CD4-positive, alpha-beta memory T cell (primary cell): Measurements from ENCODE around the gene SLC44A1. TPM values are rescaled to one million over a fixed set of nuclear protein-coding genes. Genes with fewer than 3 reads are reported as not detected.

Experiments
- CTCF ChIA-PET: fragments of 350-600 bp; sonication (Branson Sonifier 250); formaldehyde crosslinking; loops from one replicate; lab custom pipeline; 2021; ENCODE audit warnings: inconsistent platforms; ENCODE audit not compliant: partially characterized antibody; lab: Charles Lee
- POLR2A ChIA-PET: fragments of 350-600 bp; sonication (Branson Sonifier 250); formaldehyde crosslinking; loops from one replicate; lab custom pipeline; 2021; ENCODE audit not compliant: partially characterized antibody; lab: Charles Lee
- DNase-seq, 5 donors: peaks; one replicate each; pipeline versions ENCODE4 v3.0.0 to v3.0.0-alpha.2; 2020 to 2022; ENCODE audit warnings: mixed read lengths in 1 of 5
- H3K27ac ChIP-seq: one replicate; pipeline ENCODE4 v1.7.0; 2013; ENCODE audit warnings: low read depth, low read length
- H3K27me3 ChIP-seq: 2 replicates; pipeline ENCODE4 v1.7.0; 2013; ENCODE audit warnings: mild to moderate bottlenecking, low read length, moderate library complexity; ENCODE audit not compliant: insufficient read depth
- H3K36me3 ChIP-seq: 2 replicates; pipeline ENCODE4 v1.7.0; 2013; ENCODE audit warnings: mild to moderate bottlenecking, low read length, moderate library complexity; ENCODE audit not compliant: insufficient read depth
- H3K4me1 ChIP-seq: 2 replicates; pipeline ENCODE4 v1.7.0; 2013; ENCODE audit warnings: mild to moderate bottlenecking, low read length, moderate library complexity; ENCODE audit not compliant: insufficient read depth
- H3K4me3 ChIP-seq, 2 donors: one replicate each; pipeline ENCODE4 v1.7.0; 2013; ENCODE audit warnings: low read length in 2 of 2, mild to moderate bottlenecking in 1 of 2
- H3K9me3 ChIP-seq, 2 donors: one replicate each; pipeline ENCODE4 v1.7.0; 2013; ENCODE audit warnings: low read length in 2 of 2, control low read depth in 1 of 2; ENCODE audit not compliant: control insufficient read depth in 1 of 2
- H3K27ac Mint-ChIP-seq, 7 donors: one replicate each; pipeline ENCODE4 v1.8.0; 2020 to 2021; ENCODE audit warnings: mixed read lengths in 7 of 7, mild to moderate bottlenecking in 6 of 7, inconsistent platforms in 3 of 7, moderate library complexity in 3 of 7
- H3K27me3 Mint-ChIP-seq, 2 donors: one replicate each; pipeline ENCODE4 v1.8.0; 2020 to 2021; ENCODE audit warnings: mixed read lengths in 2 of 2
- H3K36me3 Mint-ChIP-seq, 2 donors: one replicate each; pipeline ENCODE4 v1.8.0; 2020 to 2021; ENCODE audit warnings: mixed read lengths in 2 of 2, inconsistent platforms in 1 of 2, mild to moderate bottlenecking in 1 of 2
- H3K4me1 Mint-ChIP-seq, 4 donors: one replicate each; pipeline ENCODE4 v1.8.0; 2020 to 2021; ENCODE audit warnings: mixed read lengths in 4 of 4, mild to moderate bottlenecking in 1 of 4
- H3K4me3 Mint-ChIP-seq, 8 donors: one replicate each; pipeline ENCODE4 v1.8.0; 2020 to 2021; ENCODE audit warnings: mixed read lengths in 8 of 8, mild to moderate bottlenecking in 7 of 8, moderate library complexity in 6 of 8, inconsistent platforms in 3 of 8
- H3K9me3 Mint-ChIP-seq, 8 donors: one replicate each; pipeline ENCODE4 v1.8.0; 2020 to 2021; ENCODE audit warnings: mixed read lengths in 8 of 8, mild to moderate bottlenecking in 5 of 8, inconsistent platforms in 3 of 8, moderate library complexity in 1 of 8
- intact Hi-C: fragments of 100-400 bp; cut with micrococcal nuclease; formaldehyde crosslinking; loops from one replicate; pipeline ENCODE4 v1.15.1; 2023
- polyA plus RNA-seq, 2 donors: library from polyadenylated mRNA; unstranded; fragments of 300-500 nt; fragmentation: Illumina TruSeq; gene quantifications; one replicate each; pipeline ENCODE4 v1.2.3, GENCODE V29; 2021
- total RNA-seq, 2 experiments: library from RNA; stranded (reverse); gene quantifications; one replicate each; pipeline ENCODE4 v1.2.3, GENCODE V29; 2021

Gene SLC44A1
- total and polyA plus RNA-seq, 4 experiments from 2014 or later, result 13.7 to 33.3 (median 17.4) TPM

DNA sequence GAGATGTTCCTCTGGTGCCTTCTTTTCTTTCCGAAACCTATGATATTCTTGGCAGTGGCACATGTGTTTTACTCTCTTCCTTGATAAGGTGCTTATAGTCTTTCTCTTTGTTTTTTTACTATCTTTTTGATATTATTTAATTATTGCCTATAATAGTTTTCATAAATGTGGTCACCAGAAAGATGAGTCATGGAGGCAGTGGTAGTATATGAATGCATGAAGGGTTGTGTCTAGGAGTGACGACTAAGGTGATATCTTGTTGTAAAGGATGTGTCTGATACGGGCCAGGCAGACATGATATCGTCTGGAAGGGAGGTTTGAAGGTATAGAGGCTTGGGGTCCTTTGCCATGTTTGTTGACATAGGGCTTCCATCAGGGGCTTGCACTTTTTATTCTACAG is 36.8 kb downstream of the SLC44A1 start:
- Histone ChIP-seq H3K27me3 (no peaks in the 10 kb centered on the region), H3K9me3 (no peaks in the 10 kb centered on the region), H3K27ac (no peak overlapping the region), H3K36me3 (no peaks in the 10 kb centered on the region), H3K4me1 (no peaks in the 10 kb centered on the region), H3K4me3 (no peak overlapping the region)
- H3K27ac Mint-ChIP-seq, result no peak overlapping the region
- no peaks in the 10 kb centered on the region for H3K9me3 Mint-ChIP-seq
- H3K36me3 Mint-ChIP-seq, result peaks cover 0 to 7% of the 10 kb centered on the region in 2 donors
- peaks cover 0 to 14% (median 7%) of the 10 kb centered on the region in 4 donors for H3K4me1 Mint-ChIP-seq
- DNase-seq, result no peak
- intact Hi-C loops, result no loop called here
- no peaks in the 10 kb centered on the region for H3K27me3 Mint-ChIP-seq
- ChIA-PET CTCF (interaction anchor here (0.9 kb wide), 1 partner anchor 134 kb away, joined by 5 read pairs; no protein-coding TSS in a partner anchor), POLR2A (no interaction called here)
- no peak overlapping the region for H3K4me3 Mint-ChIP-seq

DNA sequence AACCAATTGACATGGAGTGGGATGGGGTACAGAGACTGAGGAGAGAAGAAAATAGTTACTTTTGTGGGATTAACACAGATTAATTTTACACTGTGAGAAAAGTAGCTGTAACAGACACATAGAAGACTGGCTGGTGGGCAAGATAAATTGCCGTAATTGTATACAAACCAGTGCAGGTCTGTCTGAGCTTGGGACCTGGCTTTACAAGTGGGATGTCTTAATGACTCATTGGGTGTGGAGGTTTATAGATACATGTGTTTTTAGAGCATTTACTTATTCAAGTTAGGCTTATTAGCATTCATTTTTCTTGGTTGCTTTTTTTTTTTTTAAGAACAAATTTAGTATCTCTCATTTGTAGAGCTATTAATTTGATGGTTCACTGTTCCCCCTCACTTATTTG is 37.5 kb downstream of the SLC44A1 start:
- no peak overlapping the region for H3K4me3 ChIP-seq
- Mint-ChIP-seq H3K4me1 (peaks cover 0 to 10% (median 6%) of the 10 kb centered on the region in 4 donors), H3K4me3 (no peak overlapping the region), H3K27me3 (no peaks in the 10 kb centered on the region), H3K9me3 (no peaks in the 10 kb centered on the region), H3K36me3 (peaks cover 0 to 5% of the 10 kb centered on the region in 2 donors), H3K27ac (no peak overlapping the region)
- H3K27me3 ChIP-seq, result no peaks in the 10 kb centered on the region
- ChIA-PET CTCF (interaction anchor here (0.9 kb wide), 1 partner anchor 134 kb away, joined by 5 read pairs; no protein-coding TSS in a partner anchor), POLR2A (no interaction called here)
- H3K27ac ChIP-seq, result no peak overlapping the region
- DNase-seq, result no peak
- no peaks in the 10 kb centered on the region for H3K4me1 ChIP-seq
- H3K36me3 ChIP-seq, result no peaks in the 10 kb centered on the region
- intact Hi-C loops, result no loop called here
- H3K9me3 ChIP-seq, result no peaks in the 10 kb centered on the region

- Histone ChIP-seq H3K9me3 (no peaks in the 10 kb centered on the region), H3K36me3 (no peaks in the 10 kb centered on the region), H3K4me3 (no peak overlapping the region), H3K27ac (no peak overlapping the region), H3K4me1 (no peaks in the 10 kb centered on the region), H3K27me3 (no peaks in the 10 kb centered on the region)
- Mint-ChIP-seq H3K9me3 (no peaks in the 10 kb centered on the region), H3K36me3 (peaks cover 0 to 5% of the 10 kb centered on the region in 2 donors), H3K27ac (no peak overlapping the region), H3K27me3 (no peaks in the 10 kb centered on the region), H3K4me1 (peaks cover 0 to 10% (median 6%) of the 10 kb centered on the region in 4 donors), H3K4me3 (no peak overlapping the region)
- POLR2A ChIA-PET, result no interaction called here
- intact Hi-C loops, result no loop called here
- DNase-seq, result no peak
- CTCF ChIA-PET, result interaction anchor here (1.5 kb wide), 1 partner anchor 22 kb away, joined by 3 read pairs; no protein-coding TSS in a partner anchor
Observed at GRCh38 chr9:105282870-105283621, 38.6 kb downstream of the SLC44A1 start.

- Mint-ChIP-seq H3K4me1 (peaks cover 0 to 10% (median 6%) of the 10 kb centered on the region in 4 donors), H3K36me3 (peaks cover 0 to 6% of the 10 kb centered on the region in 2 donors), H3K27me3 (no peaks in the 10 kb centered on the region), H3K4me3 (no peak overlapping the region), H3K27ac (no peak overlapping the region), H3K9me3 (no peaks in the 10 kb centered on the region)
- Histone ChIP-seq H3K27ac (no peak overlapping the region), H3K36me3 (no peaks in the 10 kb centered on the region), H3K9me3 (no peaks in the 10 kb centered on the region), H3K4me3 (no peak overlapping the region), H3K27me3 (no peaks in the 10 kb centered on the region), H3K4me1 (no peaks in the 10 kb centered on the region)
- intact Hi-C loops, result no loop called here
- CTCF ChIA-PET, result interaction anchor here (0.7 to 1.5 kb wide), 3 partner anchors 23 to 538 kb away, joined by 3 to 4 read pairs (median 3); no protein-coding TSS in a partner anchor
- no peak for DNase-seq
- POLR2A ChIA-PET, result no interaction called here
Observed at GRCh38 chr9:105283795-105284194, 39.3 kb downstream of the SLC44A1 start.

GRCh38 chr9:105284463-105284862 is 40.0 kb downstream of the SLC44A1 start:
- peaks cover 0 to 11% of the 10 kb centered on the region in 2 donors for H3K36me3 Mint-ChIP-seq
- Histone ChIP-seq H3K27me3 (no peaks in the 10 kb centered on the region), H3K9me3 (no peaks in the 10 kb centered on the region), H3K27ac (no peak overlapping the region), H3K4me3 (no peak overlapping the region), H3K36me3 (no peaks in the 10 kb centered on the region), H3K4me1 (no peaks in the 10 kb centered on the region)
- CTCF ChIA-PET, result interaction anchor here (0.7 to 1.5 kb wide), 3 partner anchors 24 to 539 kb away, joined by 3 to 4 read pairs (median 3); no protein-coding TSS in a partner anchor
- intact Hi-C loops, result no loop called here
- H3K4me1 Mint-ChIP-seq, result peaks cover 0 to 10% (median 6%) of the 10 kb centered on the region in 4 donors
- no peak overlapping the region for H3K27ac Mint-ChIP-seq
- no peak for DNase-seq
- no peak overlapping the region for H3K4me3 Mint-ChIP-seq
- POLR2A ChIA-PET, result no interaction called here
- no peaks in the 10 kb centered on the region for H3K27me3 Mint-ChIP-seq
- H3K9me3 Mint-ChIP-seq, result no peaks in the 10 kb centered on the region

- CTCF ChIA-PET, result no interaction called here
- intact Hi-C loops, result no loop called here
Observed at GRCh38 chr9:105286098-105286497, 41.6 kb downstream of the SLC44A1 start.

DNA sequence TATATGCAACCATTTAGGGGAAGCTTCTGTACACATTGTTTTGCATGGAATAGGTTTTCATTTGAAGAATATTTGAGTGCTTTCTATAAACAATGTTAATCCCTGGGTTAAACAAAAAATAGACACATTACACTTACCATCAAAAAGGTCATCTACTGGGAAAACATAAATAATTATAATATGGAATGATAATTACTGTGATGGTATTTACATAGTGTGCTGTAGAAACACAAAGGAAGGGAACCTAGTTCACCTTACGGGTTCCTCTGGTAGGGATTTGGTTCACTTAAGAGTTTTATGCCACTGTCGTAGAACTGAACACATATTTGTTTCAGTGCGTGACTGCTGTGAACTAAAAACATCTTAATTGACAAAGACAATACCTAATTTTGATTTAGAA is 44.9 kb downstream of the SLC44A1 start:
- CTCF ChIA-PET, result no interaction called here
- intact Hi-C loops, result no loop called here
- H3K9me3 ChIP-seq, result no peaks in the 10 kb centered on the region
- H3K4me1 ChIP-seq, result no peaks in the 10 kb centered on the region
- Mint-ChIP-seq H3K27me3 (no peaks in the 10 kb centered on the region), H3K4me1 (peaks cover 0 to 6% (median 3%) of the 10 kb centered on the region in 4 donors), H3K27ac (no peak overlapping the region), H3K4me3 (no peak overlapping the region), H3K9me3 (no peaks in the 10 kb centered on the region), H3K36me3 (peaks cover 0 to 6% of the 10 kb centered on the region in 2 donors)
- no peaks in the 10 kb centered on the region for H3K27me3 ChIP-seq
- H3K36me3 ChIP-seq, result no peaks in the 10 kb centered on the region
- no peak for DNase-seq
- POLR2A ChIA-PET, result no interaction called here
- no peak overlapping the region for H3K27ac ChIP-seq
- H3K4me3 ChIP-seq, result no peak overlapping the region

More at GRCh38 chr9:105286098-105286497, 41.6 kb downstream of the SLC44A1 start:
- Mint-ChIP-seq H3K27ac (no peak overlapping the region), H3K4me1 (peaks cover 0 to 10% (median 6%) of the 10 kb centered on the region in 4 donors), H3K4me3 (no peak overlapping the region), H3K36me3 (peaks cover 0 to 11% of the 10 kb centered on the region in 2 donors), H3K9me3 (no peaks in the 10 kb centered on the region), H3K27me3 (no peaks in the 10 kb centered on the region)
- H3K36me3 ChIP-seq, result no peaks in the 10 kb centered on the region
- no peak overlapping the region for H3K4me3 ChIP-seq
- no peak for DNase-seq
- H3K4me1 ChIP-seq, result no peaks in the 10 kb centered on the region
- H3K9me3 ChIP-seq, result no peaks in the 10 kb centered on the region
- POLR2A ChIA-PET, result no interaction called here
- no peaks in the 10 kb centered on the region for H3K27me3 ChIP-seq
- H3K27ac ChIP-seq, result no peak overlapping the region
